Measurements from ENCODE around the gene FAM110D. TPM values are rescaled to one million over a fixed set of nuclear protein-coding genes. Genes with fewer than 3 reads are reported as not detected.

The FAM110D gene
- total RNA-seq, 1 experiment from 2014 or later, result 0.55 TPM

DNA sequence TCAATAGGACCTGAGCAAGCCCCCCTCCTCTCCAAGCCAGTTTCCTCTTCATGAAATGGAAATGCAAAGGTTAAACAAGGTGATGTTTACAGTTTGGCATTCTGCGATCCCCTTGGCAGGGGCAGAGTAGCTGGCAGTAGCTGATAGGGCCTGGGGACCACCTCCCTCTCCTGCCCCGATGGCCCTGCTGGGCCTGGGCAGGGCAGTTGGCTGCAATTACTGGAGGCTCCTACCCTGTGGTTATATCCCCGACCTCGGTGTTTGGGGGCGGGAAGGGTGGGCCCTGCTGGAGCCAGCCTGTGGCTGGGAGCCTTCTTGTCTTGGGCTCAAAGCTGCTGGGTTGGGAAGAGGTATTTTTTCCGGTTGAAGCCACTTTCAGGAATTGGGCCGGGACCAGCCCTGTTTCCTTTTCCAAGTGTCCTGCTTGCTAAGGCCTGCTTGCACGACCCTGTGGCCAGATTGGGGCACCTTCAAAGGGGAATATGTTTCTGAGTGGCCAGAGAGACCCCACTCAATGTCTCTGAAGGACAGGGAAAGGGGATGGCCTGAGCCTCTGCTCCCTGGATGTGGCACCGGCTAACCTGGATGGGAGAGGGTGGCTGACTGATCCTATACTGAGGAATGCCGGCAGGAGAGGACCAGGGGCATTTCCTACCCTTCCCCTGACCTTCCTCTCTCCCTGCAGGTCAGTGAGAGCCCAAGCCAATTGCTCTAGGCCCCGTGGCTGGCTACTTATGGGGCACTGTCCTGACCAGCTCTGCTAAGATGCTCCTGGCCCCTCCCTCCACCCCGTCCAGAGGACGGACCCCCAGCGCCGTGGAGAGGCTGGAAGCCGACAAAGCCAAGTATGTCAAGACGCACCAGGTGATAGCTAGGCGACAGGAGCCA, 1.9 kb downstream of the FAM110D start (continued):
- TF ChIP-seq, protein P1, sequence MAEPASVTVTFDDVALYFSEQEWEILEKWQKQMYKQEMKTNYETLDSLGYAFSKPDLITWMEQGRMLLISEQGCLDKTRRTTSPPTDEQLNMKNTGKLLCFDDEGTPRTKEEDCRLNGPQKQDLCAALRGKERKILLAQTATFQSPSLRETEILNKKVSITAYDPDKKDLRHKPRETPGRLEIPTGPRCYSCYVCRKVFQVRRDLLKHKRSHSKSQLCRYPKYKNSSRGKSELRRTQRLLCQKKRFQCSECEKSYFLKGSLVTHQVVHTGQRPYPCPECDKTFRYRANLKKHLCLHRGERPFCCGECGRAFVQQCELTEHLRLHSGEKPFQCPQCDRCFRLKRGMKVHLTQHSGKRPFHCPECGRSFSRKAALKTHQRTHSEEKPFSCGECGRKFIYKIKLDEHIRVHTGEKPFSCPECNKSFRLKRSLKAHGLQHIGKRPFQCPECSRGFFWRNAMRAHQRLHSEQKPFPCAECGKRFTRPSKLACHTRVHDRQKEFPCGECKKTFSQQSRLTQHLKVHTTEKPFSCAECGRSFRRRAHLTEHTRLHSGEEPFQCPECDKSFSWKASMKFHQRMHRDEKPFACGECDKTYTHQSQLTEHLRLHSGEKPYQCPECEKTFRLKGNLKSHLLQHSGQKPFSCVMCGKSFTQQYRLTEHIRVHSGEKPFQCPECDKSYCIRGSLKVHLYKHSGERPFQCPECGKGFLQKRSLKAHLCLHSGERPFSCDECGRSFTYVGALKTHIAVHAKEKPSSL (CRISPR knock-in tag; conservative IDR thresholded peaks at IDR 0.05), result no peak
- no peak for TF ChIP-seq ZNF396 (CRISPR knock-in tag; IDR thresholded peaks at IDR 0.05; ENCODE audit: borderline replicate concordance)
- TF ChIP-seq, protein P2, sequence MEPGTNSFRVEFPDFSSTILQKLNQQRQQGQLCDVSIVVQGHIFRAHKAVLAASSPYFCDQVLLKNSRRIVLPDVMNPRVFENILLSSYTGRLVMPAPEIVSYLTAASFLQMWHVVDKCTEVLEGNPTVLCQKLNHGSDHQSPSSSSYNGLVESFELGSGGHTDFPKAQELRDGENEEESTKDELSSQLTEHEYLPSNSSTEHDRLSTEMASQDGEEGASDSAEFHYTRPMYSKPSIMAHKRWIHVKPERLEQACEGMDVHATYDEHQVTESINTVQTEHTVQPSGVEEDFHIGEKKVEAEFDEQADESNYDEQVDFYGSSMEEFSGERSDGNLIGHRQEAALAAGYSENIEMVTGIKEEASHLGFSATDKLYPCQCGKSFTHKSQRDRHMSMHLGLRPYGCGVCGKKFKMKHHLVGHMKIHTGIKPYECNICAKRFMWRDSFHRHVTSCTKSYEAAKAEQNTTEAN (CRISPR knock-in tag; IDR thresholded peaks at IDR 0.05), result no peak
- no peak for TF ChIP-seq CBFB (CRISPR knock-in tag; IDR thresholded peaks at IDR 0.05; ENCODE audit: low read depth)
- no peak for TF ChIP-seq GRHL2 (CRISPR knock-in tag; IDR thresholded peaks at IDR 0.05; ENCODE audit: insufficient replicate concordance, severe bottlenecking)

DNA sequence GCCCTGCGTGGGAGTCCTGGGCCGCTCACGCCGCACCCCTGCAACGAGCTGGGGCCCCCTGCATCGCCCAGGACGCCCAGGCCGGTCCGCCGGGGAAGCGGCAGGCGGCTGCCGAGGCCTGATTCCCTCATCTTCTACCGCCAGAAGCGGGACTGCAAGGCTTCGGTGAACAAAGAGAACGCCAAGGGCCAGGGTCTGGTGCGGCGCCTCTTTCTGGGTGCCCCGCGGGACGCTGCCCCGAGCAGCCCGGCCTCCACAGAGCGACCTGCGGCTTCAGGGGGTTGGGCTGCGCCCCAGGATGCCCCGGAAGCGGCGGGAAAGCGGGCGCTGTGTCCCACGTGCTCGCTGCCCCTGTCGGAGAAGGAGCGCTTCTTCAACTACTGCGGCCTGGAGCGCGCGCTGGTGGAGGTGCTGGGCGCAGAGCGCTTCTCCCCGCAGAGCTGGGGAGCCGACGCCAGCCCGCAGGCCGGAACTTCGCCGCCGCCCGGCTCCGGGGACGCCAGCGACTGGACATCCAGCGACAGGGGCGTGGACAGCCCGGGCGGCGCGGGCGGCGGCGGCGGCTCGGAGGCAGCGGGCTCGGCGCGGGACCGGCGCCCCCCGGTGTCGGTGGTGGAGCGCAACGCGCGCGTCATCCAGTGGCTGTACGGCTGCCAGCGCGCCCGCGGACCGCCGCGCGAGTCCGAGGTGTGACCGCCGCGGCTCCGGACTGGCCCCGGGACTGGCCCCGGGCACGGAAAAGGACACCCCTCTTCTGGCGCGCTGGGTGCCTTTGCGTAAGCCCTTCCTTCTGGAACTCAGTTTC, 2.7 kb downstream of the FAM110D start:
- no peak overlapping the region for H3K27ac Mint-ChIP-seq
- POLR2A ChIA-PET, result no interaction called here
- CTCF ChIA-PET, result interaction anchor here (0.7 to 2.0 kb wide), 9 partner anchors 8 to 235 kb away, joined by 3 to 11 read pairs (median 4); partner anchors contain the start of genes CATSPER4 and ZNF593
- TF ChIP-seq, protein P3, sequence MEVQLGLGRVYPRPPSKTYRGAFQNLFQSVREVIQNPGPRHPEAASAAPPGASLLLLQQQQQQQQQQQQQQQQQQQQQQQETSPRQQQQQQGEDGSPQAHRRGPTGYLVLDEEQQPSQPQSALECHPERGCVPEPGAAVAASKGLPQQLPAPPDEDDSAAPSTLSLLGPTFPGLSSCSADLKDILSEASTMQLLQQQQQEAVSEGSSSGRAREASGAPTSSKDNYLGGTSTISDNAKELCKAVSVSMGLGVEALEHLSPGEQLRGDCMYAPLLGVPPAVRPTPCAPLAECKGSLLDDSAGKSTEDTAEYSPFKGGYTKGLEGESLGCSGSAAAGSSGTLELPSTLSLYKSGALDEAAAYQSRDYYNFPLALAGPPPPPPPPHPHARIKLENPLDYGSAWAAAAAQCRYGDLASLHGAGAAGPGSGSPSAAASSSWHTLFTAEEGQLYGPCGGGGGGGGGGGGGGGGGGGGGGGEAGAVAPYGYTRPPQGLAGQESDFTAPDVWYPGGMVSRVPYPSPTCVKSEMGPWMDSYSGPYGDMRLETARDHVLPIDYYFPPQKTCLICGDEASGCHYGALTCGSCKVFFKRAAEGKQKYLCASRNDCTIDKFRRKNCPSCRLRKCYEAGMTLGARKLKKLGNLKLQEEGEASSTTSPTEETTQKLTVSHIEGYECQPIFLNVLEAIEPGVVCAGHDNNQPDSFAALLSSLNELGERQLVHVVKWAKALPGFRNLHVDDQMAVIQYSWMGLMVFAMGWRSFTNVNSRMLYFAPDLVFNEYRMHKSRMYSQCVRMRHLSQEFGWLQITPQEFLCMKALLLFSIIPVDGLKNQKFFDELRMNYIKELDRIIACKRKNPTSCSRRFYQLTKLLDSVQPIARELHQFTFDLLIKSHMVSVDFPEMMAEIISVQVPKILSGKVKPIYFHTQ (CRISPR knock-in tag; IDR thresholded peaks at IDR 0.05), result no peak
- TF ChIP-seq, protein P4, sequence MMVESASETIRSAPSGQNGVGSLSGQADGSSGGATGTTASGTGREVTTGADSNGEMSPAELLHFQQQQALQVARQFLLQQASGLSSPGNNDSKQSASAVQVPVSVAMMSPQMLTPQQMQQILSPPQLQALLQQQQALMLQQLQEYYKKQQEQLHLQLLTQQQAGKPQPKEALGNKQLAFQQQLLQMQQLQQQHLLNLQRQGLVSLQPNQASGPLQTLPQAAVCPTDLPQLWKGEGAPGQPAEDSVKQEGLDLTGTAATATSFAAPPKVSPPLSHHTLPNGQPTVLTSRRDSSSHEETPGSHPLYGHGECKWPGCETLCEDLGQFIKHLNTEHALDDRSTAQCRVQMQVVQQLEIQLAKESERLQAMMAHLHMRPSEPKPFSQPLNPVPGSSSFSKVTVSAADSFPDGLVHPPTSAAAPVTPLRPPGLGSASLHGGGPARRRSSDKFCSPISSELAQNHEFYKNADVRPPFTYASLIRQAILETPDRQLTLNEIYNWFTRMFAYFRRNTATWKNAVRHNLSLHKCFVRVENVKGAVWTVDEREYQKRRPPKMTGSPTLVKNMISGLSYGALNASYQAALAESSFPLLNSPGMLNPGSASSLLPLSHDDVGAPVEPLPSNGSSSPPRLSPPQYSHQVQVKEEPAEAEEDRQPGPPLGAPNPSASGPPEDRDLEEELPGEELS (CRISPR knock-in tag; IDR thresholded peaks at IDR 0.05), result peak; percentile 96
- TF ChIP-seq CREB1 (CRISPR knock-in tag; IDR thresholded peaks at IDR 0.05) (0 out of 2 replicates have a peak, but pooled peaks have one; percentile 68), ATF1 (CRISPR knock-in tag; IDR thresholded peaks at IDR 0.05) (0 out of 2 replicates have a peak, but pooled peaks have one; percentile 60), GRHL2 (CRISPR knock-in tag; IDR thresholded peaks at IDR 0.05; ENCODE audit: insufficient replicate concordance, severe bottlenecking) (no peak), TEAD4 (CRISPR knock-in tag; IDR thresholded peaks at IDR 0.05) (no peak), CREM (CRISPR knock-in tag; IDR thresholded peaks at IDR 0.05) (peak; percentile 75; the same call in 1 of the 2 replicates)
- TF ChIP-seq, protein P5, sequence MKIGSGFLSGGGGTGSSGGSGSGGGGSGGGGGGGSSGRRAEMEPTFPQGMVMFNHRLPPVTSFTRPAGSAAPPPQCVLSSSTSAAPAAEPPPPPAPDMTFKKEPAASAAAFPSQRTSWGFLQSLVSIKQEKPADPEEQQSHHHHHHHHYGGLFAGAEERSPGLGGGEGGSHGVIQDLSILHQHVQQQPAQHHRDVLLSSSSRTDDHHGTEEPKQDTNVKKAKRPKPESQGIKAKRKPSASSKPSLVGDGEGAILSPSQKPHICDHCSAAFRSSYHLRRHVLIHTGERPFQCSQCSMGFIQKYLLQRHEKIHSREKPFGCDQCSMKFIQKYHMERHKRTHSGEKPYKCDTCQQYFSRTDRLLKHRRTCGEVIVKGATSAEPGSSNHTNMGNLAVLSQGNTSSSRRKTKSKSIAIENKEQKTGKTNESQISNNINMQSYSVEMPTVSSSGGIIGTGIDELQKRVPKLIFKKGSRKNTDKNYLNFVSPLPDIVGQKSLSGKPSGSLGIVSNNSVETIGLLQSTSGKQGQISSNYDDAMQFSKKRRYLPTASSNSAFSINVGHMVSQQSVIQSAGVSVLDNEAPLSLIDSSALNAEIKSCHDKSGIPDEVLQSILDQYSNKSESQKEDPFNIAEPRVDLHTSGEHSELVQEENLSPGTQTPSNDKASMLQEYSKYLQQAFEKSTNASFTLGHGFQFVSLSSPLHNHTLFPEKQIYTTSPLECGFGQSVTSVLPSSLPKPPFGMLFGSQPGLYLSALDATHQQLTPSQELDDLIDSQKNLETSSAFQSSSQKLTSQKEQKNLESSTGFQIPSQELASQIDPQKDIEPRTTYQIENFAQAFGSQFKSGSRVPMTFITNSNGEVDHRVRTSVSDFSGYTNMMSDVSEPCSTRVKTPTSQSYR (CRISPR knock-in tag; IDR thresholded peaks at IDR 0.05), result 0 out of 2 replicates have a peak, but pooled peaks have one; percentile 37
- TF ChIP-seq, protein P6, sequence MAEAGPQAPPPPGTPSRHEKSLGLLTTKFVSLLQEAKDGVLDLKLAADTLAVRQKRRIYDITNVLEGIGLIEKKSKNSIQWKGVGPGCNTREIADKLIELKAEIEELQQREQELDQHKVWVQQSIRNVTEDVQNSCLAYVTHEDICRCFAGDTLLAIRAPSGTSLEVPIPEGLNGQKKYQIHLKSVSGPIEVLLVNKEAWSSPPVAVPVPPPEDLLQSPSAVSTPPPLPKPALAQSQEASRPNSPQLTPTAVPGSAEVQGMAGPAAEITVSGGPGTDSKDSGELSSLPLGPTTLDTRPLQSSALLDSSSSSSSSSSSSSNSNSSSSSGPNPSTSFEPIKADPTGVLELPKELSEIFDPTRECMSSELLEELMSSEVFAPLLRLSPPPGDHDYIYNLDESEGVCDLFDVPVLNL (CRISPR knock-in tag; IDR thresholded peaks at IDR 0.05; ENCODE audit: borderline replicate concordance, low read depth), result peak; percentile 68; the same call in 1 of the 2 replicates
- TF ChIP-seq, protein P7, sequence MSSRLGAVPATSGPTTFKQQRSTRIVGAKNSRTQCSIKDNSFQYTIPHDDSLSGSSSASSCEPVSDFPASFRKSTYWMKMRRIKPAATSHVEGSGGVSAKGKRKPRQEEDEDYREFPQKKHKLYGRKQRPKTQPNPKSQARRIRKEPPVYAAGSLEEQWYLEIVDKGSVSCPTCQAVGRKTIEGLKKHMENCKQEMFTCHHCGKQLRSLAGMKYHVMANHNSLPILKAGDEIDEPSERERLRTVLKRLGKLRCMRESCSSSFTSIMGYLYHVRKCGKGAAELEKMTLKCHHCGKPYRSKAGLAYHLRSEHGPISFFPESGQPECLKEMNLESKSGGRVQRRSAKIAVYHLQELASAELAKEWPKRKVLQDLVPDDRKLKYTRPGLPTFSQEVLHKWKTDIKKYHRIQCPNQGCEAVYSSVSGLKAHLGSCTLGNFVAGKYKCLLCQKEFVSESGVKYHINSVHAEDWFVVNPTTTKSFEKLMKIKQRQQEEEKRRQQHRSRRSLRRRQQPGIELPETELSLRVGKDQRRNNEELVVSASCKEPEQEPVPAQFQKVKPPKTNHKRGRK (CRISPR knock-in tag; IDR thresholded peaks at IDR 0.05; ENCODE audit: borderline replicate concordance), result no peak

More for the DNA sequence above, 2.7 kb downstream of the FAM110D start:
- H3K4me3 Mint-ChIP-seq, result peak overlapping the region; percentile 74
- peak; percentile 64 for DNase-seq (ENCODE audit: low spot score)
- H3K9me3 Mint-ChIP-seq, result no peaks in the 10 kb centered on the region
- peak; percentile 4; the same call in 1 of the 2 replicates for ATAC-seq
- H3K4me1 Mint-ChIP-seq, result peaks cover 56% of the 10 kb centered on the region
- H3K27me3 Mint-ChIP-seq (ENCODE audit: low read depth), result peaks cover 92% of the 10 kb centered on the region
- no peaks in the 10 kb centered on the region for H3K36me3 Mint-ChIP-seq
